Measurements from ENCODE around the gene PDZD11. TPM values are rescaled to one million over a fixed set of nuclear protein-coding genes. Genes with fewer than 3 reads are reported as not detected.
"Not testable (repeated sequence)": the region's sequence is repeated elsewhere in the genome, so short reads cannot be mapped to it uniquely, and the experiment has no call there.

The PDZD11 gene
- 86.5 and 91.6 TPM in 2 replicates for total RNA-seq (2014; rRNA removed; shearing (Covaris generic))

GRCh38 chrX:70289793-70290770, at the start of gene PDZD11, which contains the start of gene KIF4A:
PDZD11 (minus strand) TSS chrX:70289927; CDS start chrX:70289341, 586 bp downstream.
KIF4A (plus strand) TSS chrX:70290104; CDS start chrX:70290459, 355 bp downstream.
- Histone ChIP-seq H3K4me1 (no peaks in the 10 kb centered on the region), H3K36me3 (peaks cover 17% of the 10 kb centered on the region), H3K27me3 (no peaks in the 10 kb centered on the region), H3K9me3 (replicated peaks) (no peaks in the 10 kb centered on the region), H3K4me3 (peak within 1 kb of the TSS; percentile 75), H3K27ac (peak within 1 kb of the TSS; percentile 81)
- peak; percentile 89 to 90 for DNase-seq

- Histone ChIP-seq H3K27me3 (no peaks in the 10 kb centered on the region), H3K27ac (no peak overlapping the region), H3K9me3 (replicated peaks) (no peaks in the 10 kb centered on the region), H3K4me1 (no peaks in the 10 kb centered on the region), H3K36me3 (peaks cover 56% of the 10 kb centered on the region), H3K4me3 (no peak overlapping the region)
- no peak for DNase-seq
Observed at GRCh38 chrX:70338290-70338689, 48.6 kb upstream of the PDZD11 start.

- Histone ChIP-seq H3K27me3 (no peaks in the 10 kb centered on the region), H3K27ac (no peak overlapping the region)
- no peak for DNase-seq
Observed at GRCh38 chrX:70336767-70337166, 47.0 kb upstream of the PDZD11 start.

GRCh38 chrX:70332600-70332999, 42.9 kb upstream of the PDZD11 start:
- no peak for DNase-seq
- H3K4me3 ChIP-seq = no peak overlapping the region
- no peaks in the 10 kb centered on the region for H3K9me3 ChIP-seq (replicated peaks)
- H3K36me3 ChIP-seq = peaks cover 63% of the 10 kb centered on the region
- H3K27me3 ChIP-seq = no peaks in the 10 kb centered on the region
- H3K27ac ChIP-seq = no peak overlapping the region
- H3K4me1 ChIP-seq = no peaks in the 10 kb centered on the region

More at GRCh38 chrX:70336767-70337166, 47.0 kb upstream of the PDZD11 start:
- Histone ChIP-seq H3K4me1 (no peaks in the 10 kb centered on the region), H3K9me3 (replicated peaks) (no peaks in the 10 kb centered on the region), H3K4me3 (no peak overlapping the region), H3K36me3 (peaks cover 44% of the 10 kb centered on the region)

- DNase-seq = no peak
- Histone ChIP-seq H3K27me3 (no peaks in the 10 kb centered on the region), H3K36me3 (peaks cover 61% of the 10 kb centered on the region), H3K9me3 (replicated peaks) (no peaks in the 10 kb centered on the region), H3K27ac (no peak overlapping the region), H3K4me1 (no peaks in the 10 kb centered on the region), H3K4me3 (no peak overlapping the region)
Observed at GRCh38 chrX:70331161-70331560, 41.4 kb upstream of the PDZD11 start.

GRCh38 chrX:70324326-70324725, 34.6 kb upstream of the PDZD11 start:
- Histone ChIP-seq H3K4me1 (no peaks in the 10 kb centered on the region), H3K36me3 (peaks cover 30% of the 10 kb centered on the region), H3K4me3 (no peak overlapping the region), H3K27me3 (no peaks in the 10 kb centered on the region), H3K27ac (no peak overlapping the region), H3K9me3 (replicated peaks) (no peaks in the 10 kb centered on the region)
- DNase-seq = no peak

GRCh38 chrX:70323628-70324027, 33.9 kb upstream of the PDZD11 start:
- not testable (repeated sequence) for H3K27me3 ChIP-seq; H3K9me3 ChIP-seq (replicated peaks); H3K4me1 ChIP-seq; H3K4me3 ChIP-seq; DNase-seq; H3K27ac ChIP-seq
- peaks cover 30% of the 10 kb centered on the region for H3K36me3 ChIP-seq

- DNase-seq = no peak
- H3K4me1 ChIP-seq = no peaks in the 10 kb centered on the region
- no peak overlapping the region for H3K27ac ChIP-seq
- H3K36me3 ChIP-seq = peaks cover 31% of the 10 kb centered on the region
- no peaks in the 10 kb centered on the region for H3K27me3 ChIP-seq
- H3K9me3 ChIP-seq (replicated peaks) = no peaks in the 10 kb centered on the region
- no peak overlapping the region for H3K4me3 ChIP-seq
Observed at GRCh38 chrX:70322784-70323183, 33.1 kb upstream of the PDZD11 start.

GRCh38 chrX:70313503-70313902, 23.8 kb upstream of the PDZD11 start:
- no peak for DNase-seq
- H3K36me3 ChIP-seq = peaks cover 47% of the 10 kb centered on the region
- no peaks in the 10 kb centered on the region for H3K9me3 ChIP-seq (replicated peaks)
- no peaks in the 10 kb centered on the region for H3K27me3 ChIP-seq
- H3K4me1 ChIP-seq = no peaks in the 10 kb centered on the region
- no peak overlapping the region for H3K4me3 ChIP-seq
- H3K27ac ChIP-seq = no peak overlapping the region

GRCh38 chrX:70301716-70302115, 12.0 kb upstream of the PDZD11 start:
- Histone ChIP-seq H3K27ac (no peak overlapping the region), H3K27me3 (no peaks in the 10 kb centered on the region), H3K4me1 (no peaks in the 10 kb centered on the region), H3K36me3 (peaks cover 78% of the 10 kb centered on the region), H3K4me3 (no peak overlapping the region), H3K9me3 (replicated peaks) (no peaks in the 10 kb centered on the region)
- no peak for DNase-seq

GRCh38 chrX:70293621-70294020, 3.9 kb upstream of the PDZD11 start:
- Histone ChIP-seq H3K36me3 (peaks cover 34% of the 10 kb centered on the region), H3K27ac (no peak overlapping the region), H3K9me3 (replicated peaks) (no peaks in the 10 kb centered on the region), H3K4me1 (no peaks in the 10 kb centered on the region), H3K4me3 (no peak overlapping the region), H3K27me3 (no peaks in the 10 kb centered on the region)
- DNase-seq = no peak

- no peak for DNase-seq
Observed at GRCh38 chrX:70292788-70293187, 3.1 kb upstream of the PDZD11 start.

GRCh38 chrX:70289168-70289792, 447 bp downstream of the PDZD11 start:
- H3K9me3 ChIP-seq (replicated peaks) = no peaks in the 10 kb centered on the region
- H3K4me3 ChIP-seq = peak overlapping the region; percentile 75
- H3K27ac ChIP-seq = peak overlapping the region; percentile 81
- H3K4me1 ChIP-seq = no peaks in the 10 kb centered on the region
- no peak for DNase-seq
- H3K27me3 ChIP-seq = no peaks in the 10 kb centered on the region
- peaks cover 16% of the 10 kb centered on the region for H3K36me3 ChIP-seq

More at GRCh38 chrX:70292788-70293187, 3.1 kb upstream of the PDZD11 start:
- no peak overlapping the region for H3K27ac ChIP-seq
- H3K36me3 ChIP-seq = peaks cover 31% of the 10 kb centered on the region
- H3K9me3 ChIP-seq (replicated peaks) = no peaks in the 10 kb centered on the region
- H3K4me3 ChIP-seq = no peak overlapping the region
- no peaks in the 10 kb centered on the region for H3K27me3 ChIP-seq
- no peaks in the 10 kb centered on the region for H3K4me1 ChIP-seq

GRCh38 chrX:70281951-70282350, 7.8 kb downstream of the PDZD11 start, which contains the start of gene RAB41:
RAB41 (plus strand) TSS chrX:70282172; CDS start chrX:70282218, 46 bp downstream.
- H3K9me3 ChIP-seq (replicated peaks) = no peaks in the 10 kb centered on the region
- no peaks in the 10 kb centered on the region for H3K36me3 ChIP-seq
- peaks cover 14% of the 10 kb centered on the region for H3K4me1 ChIP-seq
- H3K27me3 ChIP-seq = no peaks in the 10 kb centered on the region
- no peak within 1 kb of the TSS for H3K4me3 ChIP-seq
- H3K27ac ChIP-seq = no peak within 1 kb of the TSS
- no peak for DNase-seq

- no peaks in the 10 kb centered on the region for H3K9me3 ChIP-seq (replicated peaks)
- no peak overlapping the region for H3K27ac ChIP-seq
- H3K4me1 ChIP-seq = peaks cover 14% of the 10 kb centered on the region
- no peaks in the 10 kb centered on the region for H3K27me3 ChIP-seq
- DNase-seq = no peak
- no peak overlapping the region for H3K4me3 ChIP-seq
- H3K36me3 ChIP-seq = no peaks in the 10 kb centered on the region
Observed at GRCh38 chrX:70280573-70280972, 9.2 kb downstream of the PDZD11 start.

Data from SJCRH30 (cell line).